ENCODE results near the gene MAPK7.
"Not testable (repeated sequence)": the region's sequence is repeated elsewhere in the genome, so short reads cannot be mapped to it uniquely, and the experiment has no call there.

The MAPK7 gene

GRCh38 chr17:19347323-19348080 lies 30.8 kb upstream of the MAPK7 start:
- peak overlapping the region; percentile 79 to 97 for H3K27ac ChIP-seq
- no peaks in the 10 kb centered on the region for H3K36me3 ChIP-seq
- no peak overlapping the region for H3K4me3 ChIP-seq
- peaks cover 0 to 42% (median 27%) of the 10 kb centered on the region in 4 donors for H3K4me1 ChIP-seq
- no peaks in the 10 kb centered on the region for H3K9me3 ChIP-seq
- H3K27me3 ChIP-seq: no peaks in the 10 kb centered on the region
- TF ChIP-seq CTCF (IDR thresholded peaks at IDR 0.05): no peak
- peak; percentile 17 to 65 for DNase-seq
- intact Hi-C loops (cut with DNase I; ENCODE audit: low total_unique reads): no loop called here

GRCh38 chr17:19348081-19348650 lies 30.1 kb upstream of the MAPK7 start:
- intact Hi-C loops (cut with DNase I; ENCODE audit: low total_unique reads): no loop called here
- TF ChIP-seq CTCF (IDR thresholded peaks at IDR 0.05): no peak
- H3K9me3 ChIP-seq: no peaks in the 10 kb centered on the region
- H3K27me3 ChIP-seq: no peaks in the 10 kb centered on the region
- peaks cover 0 to 41% (median 24%) of the 10 kb centered on the region in 4 donors for H3K4me1 ChIP-seq
- H3K36me3 ChIP-seq: no peaks in the 10 kb centered on the region
- H3K4me3 ChIP-seq: no peak overlapping the region
- peak; percentile 10 to 65 for DNase-seq
- H3K27ac ChIP-seq: peak overlapping the region; percentile 79 to 97

- Histone ChIP-seq H3K27ac (no peak overlapping the region), H3K4me1 (peaks cover 0 to 41% (median 24%) of the 10 kb centered on the region in 4 donors), H3K27me3 (no peaks in the 10 kb centered on the region), H3K36me3 (no peaks in the 10 kb centered on the region), H3K9me3 (no peaks in the 10 kb centered on the region), H3K4me3 (no peak overlapping the region)
- peak in 1 of 2 donors; percentile 17 for DNase-seq
- intact Hi-C loops (cut with DNase I; ENCODE audit: low total_unique reads): no loop called here
- no peak for TF ChIP-seq CTCF (IDR thresholded peaks at IDR 0.05)
These were observed 29.5 kb upstream of the MAPK7 start for GRCh38 chr17:19348806-19349205.

GRCh38 chr17:19353401-19353800 lies 24.9 kb upstream of the MAPK7 start:
- DNase-seq: peak; percentile 9 to 43
- H3K4me1 ChIP-seq; H3K4me3 ChIP-seq; H3K9me3 ChIP-seq; H3K27ac ChIP-seq; intact Hi-C loops (cut with DNase I; ENCODE audit: low total_unique reads); H3K27me3 ChIP-seq: not testable (repeated sequence)
- peaks cover 0 to 21% (median 0%) of the 10 kb centered on the region in 3 donors for H3K36me3 ChIP-seq

- Histone ChIP-seq H3K4me3 (no peak overlapping the region), H3K36me3 (peaks cover 0 to 32% (median 0%) of the 10 kb centered on the region in 3 donors), H3K27ac (no peak overlapping the region), H3K9me3 (no peaks in the 10 kb centered on the region), H3K4me1 (no peaks in the 10 kb centered on the region), H3K27me3 (no peaks in the 10 kb centered on the region)
- intact Hi-C loops (cut with DNase I; ENCODE audit: low total_unique reads): no loop called here
- TF ChIP-seq CTCF (IDR thresholded peaks at IDR 0.05): no peak
- no peak for DNase-seq
These were observed 23.6 kb upstream of the MAPK7 start for GRCh38 chr17:19354748-19355147.

- no peaks in the 10 kb centered on the region for H3K9me3 ChIP-seq
- DNase-seq: peak in 1 of 2 donors; percentile 0
- intact Hi-C loops (cut with DNase I; ENCODE audit: low total_unique reads): no loop called here
- H3K36me3 ChIP-seq: peaks cover 0 to 32% (median 0%) of the 10 kb centered on the region in 3 donors
- H3K27ac ChIP-seq: no peak overlapping the region
- no peaks in the 10 kb centered on the region for H3K27me3 ChIP-seq
- no peak overlapping the region for H3K4me3 ChIP-seq
- peaks cover 0 to 13% (median 8%) of the 10 kb centered on the region in 4 donors for H3K4me1 ChIP-seq
- TF ChIP-seq CTCF (IDR thresholded peaks at IDR 0.05): no peak
These were observed 20.9 kb upstream of the MAPK7 start for GRCh38 chr17:19357351-19357750.

Data from tibial artery (tissue), 4 donors.